GM21360 (cell line): ENCODE results near the gene TK1.

Experiments
- ATAC-seq: cut with Tn5 transposase; IDR thresholded peaks from one replicate; pipeline ENCODE4 v1.9.1; 2021; ENCODE audit warnings: mild to moderate bottlenecking, moderate library complexity; ENCODE audit not compliant: unreplicated experiment

TK1 gene

GRCh38 chr17:78135858-78136500 lies 50.9 kb downstream of the TK1 start:
- ATAC-seq: no peak

- no peak for ATAC-seq
Observed at GRCh38 chr17:78134899-78135385, 51.9 kb downstream of the TK1 start.

DNA sequence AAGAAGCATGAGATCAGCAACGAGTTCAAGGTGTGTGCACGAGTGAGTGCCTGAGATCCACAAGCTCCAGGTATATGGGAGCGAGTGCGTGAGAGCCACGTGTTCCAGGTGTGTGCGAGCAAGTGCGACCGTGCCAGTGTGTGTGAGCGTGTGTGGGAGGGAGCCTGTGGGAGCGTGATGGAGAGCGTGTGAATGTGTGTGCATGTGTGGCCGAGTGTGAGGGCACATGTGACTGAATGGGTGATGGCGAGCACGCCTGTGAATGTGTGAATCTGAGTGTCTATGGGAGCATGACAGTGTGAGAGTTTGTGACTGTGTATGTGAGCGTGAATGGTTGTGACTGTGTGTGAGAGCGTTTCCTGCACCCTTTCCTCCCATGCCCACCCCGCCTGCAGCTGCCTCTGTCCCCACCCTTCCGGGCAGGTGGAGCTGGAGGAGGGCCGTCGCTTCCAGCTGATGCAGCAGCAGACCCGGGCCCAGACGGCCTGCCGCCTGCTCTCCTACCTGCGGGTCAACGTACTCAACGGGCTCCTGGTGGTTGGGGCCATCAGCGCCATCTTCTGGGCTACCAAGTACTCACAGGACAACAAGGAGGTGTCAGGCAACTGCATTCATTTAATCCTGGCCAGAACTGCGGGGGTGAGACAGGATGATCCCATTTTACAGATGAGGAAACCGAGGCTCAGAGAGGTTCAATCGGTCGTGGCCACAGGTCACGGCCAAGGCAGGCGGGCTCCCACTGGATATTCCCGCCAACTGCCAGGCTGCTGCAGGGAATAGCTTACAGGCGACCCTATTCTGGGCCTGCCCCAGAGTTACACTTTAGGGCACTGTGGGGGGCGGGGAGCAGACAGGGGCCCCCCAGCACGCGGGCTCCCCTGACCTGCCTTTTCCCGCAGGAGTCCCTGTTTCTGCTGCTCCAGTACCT lies 52.6 kb downstream of the TK1 start:
- ATAC-seq: no peak

DNA sequence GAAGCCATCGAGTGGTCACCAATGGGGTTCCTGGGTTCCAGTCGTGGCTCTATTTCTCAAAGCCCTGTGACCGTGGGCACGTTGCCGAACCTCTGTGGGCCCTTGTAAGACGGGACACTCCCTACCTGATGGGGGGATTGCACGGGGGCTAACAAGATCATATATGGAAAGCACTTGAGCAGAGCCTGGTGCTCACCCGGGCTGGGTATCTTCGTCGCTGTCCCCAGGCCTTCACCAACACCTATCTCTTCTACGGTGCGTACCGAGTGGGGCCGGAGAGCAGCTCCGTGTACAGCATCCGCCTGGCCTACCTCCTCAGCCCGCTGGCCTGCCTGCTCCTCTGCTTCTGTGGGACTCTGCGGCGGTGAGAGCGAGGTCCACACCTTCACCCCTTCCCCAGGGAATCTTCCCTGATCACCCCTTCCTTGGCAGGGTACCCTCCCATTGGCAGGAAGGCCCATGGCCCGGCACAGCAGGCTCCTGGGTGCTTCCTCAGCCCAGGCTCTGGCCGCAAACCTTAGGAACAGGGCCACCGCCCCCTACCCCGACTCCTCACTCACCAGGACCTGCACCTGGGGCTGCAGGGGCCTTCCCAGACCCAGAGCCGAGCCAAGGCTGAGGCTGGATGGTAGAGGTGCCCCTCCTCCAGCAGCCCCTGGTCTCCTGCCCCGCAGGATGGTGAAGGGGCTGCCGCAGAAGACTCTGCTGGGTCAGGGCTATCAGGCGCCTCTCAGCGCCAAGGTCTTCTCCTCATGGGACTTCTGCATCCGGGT lies 53.5 kb downstream of the TK1 start:
- no peak for ATAC-seq

DNA sequence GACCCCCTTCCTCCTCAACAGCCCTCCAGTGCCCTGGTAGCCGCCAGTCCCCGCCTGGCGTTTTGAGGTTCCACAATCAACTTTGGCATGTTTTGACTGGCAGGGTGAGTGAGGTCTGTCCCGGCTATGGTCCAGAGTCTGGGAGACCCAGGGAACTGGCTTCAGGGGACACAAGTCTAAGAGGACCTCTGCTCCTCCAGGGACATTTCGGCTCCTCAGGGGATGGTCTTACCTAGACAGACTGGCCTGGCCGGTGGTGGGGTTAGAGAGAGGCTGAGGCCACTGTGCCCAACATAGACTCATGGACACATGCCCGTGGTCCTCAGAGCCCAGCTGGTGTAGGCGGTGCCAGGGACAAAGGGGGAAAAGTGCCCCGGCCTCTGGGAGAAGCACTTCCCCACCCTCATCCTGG lies 54.1 kb downstream of the TK1 start:
- no peak for ATAC-seq

DNA sequence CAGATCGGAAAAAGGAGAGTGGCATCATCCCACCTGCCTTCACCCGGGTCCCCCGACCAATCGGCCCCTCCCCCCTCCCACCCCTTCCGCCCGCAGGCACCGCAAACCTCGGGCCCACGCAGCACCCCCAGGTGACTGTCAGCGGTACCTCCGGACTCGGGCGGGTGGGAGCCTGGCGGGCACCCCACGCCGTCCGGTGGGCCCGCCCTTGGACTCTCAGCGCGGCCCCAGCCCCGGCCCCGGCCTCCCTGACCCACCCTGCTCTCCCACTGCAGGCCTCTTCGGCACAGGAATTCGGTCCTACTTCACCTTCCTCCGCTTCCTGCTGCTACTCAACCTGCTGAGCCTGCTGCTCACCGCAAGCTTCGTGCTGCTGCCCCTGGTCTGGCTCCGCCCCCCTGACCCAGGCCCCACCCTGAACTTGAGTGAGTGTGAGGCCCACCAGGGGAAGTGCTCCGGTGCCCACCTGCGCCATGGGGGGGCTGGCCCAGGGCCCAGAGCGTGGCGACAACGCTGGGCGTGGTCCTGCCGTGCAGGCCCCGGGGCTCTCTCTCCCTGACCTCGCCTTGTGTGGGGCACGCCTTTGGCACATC lies 54.7 kb downstream of the TK1 start:
- no peak for ATAC-seq

DNA sequence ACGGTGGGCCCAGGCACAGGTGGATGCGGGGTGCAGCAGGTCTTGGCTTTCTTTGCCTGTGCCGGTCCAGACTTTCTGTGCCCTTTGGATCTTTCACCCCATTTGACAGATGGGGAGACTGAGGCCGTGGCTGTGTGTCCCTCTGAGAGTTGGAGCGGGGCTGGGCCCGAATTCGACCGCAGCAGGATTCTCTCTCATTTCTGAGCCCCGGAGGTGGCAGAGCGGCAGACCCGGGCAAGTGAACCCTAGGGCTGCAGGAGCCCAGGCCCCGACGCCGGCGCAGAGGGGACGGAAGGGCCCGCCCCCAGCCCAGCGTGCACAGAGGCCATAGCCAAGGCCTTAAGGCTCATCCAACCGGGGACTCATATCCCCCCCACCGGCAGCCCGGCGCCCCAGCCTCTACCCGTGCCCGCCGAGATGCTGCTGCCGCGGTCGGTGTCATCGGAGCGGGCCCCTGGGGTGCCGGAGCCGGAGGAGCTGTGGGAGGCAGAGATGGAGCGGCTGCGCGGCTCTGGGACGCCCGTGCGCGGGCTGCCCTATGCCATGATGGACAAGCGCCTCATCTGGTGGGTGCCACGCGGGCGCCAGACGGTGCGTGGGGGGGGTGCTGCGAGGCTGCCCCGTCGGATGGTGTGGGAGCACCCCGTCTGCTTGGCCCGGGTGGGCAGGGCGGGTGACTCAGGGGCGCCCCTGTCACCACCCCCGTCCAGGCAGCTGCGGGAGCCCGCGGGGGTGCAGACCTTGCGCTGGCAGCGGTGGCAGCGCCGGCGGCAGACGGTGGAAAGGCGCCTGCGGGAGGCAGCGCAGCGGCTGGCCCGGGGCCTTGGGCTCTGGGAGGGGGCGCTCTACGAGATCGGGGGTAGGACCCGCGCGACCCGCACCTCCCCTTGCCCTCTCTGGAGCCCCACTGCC lies 55.4 kb downstream of the TK1 start:
- no peak for ATAC-seq

GRCh38 chr17:78130437-78131101 lies 56.3 kb downstream of the TK1 start, which contains the start of gene TMC8:
TMC8 (plus strand) TSS chr17:78130771; CDS start chr17:78131589, 818 bp downstream.
- no peak for ATAC-seq

- no peak for ATAC-seq
Observed at GRCh38 chr17:78130090-78130436, 56.8 kb downstream of the TK1 start.

DNA sequence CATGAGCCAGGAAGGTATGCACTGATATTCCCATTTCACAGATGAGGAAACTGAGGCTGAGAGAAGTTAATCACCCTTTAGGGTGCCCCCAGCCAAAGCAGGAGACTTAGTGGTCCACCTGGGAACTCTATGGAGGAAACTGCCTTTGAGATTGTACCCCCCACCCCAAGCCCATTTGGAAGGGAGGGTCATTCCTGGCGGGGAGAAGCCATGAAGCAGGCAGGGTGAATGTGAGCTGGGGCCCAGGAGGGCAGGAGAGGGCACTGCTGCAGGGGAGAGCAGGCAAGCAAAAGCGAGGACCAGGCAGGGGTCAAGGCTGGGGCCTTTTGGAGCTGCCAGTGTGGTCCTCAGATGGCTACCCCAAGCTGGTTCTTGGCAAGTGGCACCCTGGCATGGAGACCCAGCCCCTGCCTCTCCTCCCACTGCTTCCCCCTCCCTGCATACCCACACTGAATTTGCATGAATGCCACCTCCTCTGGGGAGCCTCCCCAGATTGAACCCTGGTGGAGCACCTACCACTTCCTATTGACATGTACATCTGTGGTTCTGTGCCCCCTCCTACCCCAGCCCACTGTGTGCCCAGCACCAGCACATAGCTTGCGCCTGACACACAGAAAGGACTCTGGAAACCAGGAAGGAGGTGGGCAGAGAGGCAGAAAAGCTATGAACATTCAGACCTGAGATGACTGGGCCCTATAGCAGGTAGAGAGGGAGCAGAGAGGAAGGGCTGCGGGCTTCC lies 57.3 kb downstream of the TK1 start:
- ATAC-seq: no peak

- no peak for ATAC-seq
Observed at GRCh38 chr17:78128551-78129350, 58.1 kb downstream of the TK1 start, which contains the start of gene TMC6. TMC6 (minus strand) TSS chr17:78128755; CDS start chr17:78126832, 1,923 bp downstream.

- no peak for ATAC-seq
Observed at GRCh38 chr17:78127888-78128550, 58.8 kb downstream of the TK1 start.

DNA sequence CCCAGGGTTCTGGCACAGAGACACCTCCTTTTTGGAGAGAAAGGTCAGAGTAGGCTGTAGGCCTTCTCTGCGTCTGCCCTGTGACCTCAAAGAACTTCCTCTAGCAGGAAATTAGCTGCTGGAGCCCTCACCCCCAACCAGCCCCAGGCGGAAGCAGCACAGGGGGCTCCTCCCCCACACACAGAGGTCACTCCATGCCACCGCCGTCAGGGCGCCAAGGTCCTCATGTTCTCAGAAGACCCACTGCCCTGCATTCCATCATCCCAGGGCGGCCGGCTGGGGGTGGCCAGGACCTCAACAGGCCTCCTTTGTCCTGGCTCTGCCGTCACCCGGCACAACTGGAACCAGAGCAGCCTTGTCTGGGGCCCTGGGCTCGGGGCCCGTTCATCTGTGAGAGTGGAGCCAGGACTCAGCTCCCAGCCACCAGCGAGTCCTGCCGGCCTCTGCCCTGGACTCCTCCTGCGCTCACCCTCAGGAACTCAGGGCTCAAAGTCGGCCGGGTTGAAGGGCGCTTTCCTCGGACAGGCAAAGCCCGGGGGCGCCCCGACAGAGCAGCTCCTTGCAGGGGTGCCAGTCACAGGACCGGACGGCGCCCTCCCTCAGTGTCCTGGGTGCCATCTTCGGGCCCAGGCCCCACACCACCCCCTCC lies 59.5 kb downstream of the TK1 start:
- ATAC-seq: no peak

DNA sequence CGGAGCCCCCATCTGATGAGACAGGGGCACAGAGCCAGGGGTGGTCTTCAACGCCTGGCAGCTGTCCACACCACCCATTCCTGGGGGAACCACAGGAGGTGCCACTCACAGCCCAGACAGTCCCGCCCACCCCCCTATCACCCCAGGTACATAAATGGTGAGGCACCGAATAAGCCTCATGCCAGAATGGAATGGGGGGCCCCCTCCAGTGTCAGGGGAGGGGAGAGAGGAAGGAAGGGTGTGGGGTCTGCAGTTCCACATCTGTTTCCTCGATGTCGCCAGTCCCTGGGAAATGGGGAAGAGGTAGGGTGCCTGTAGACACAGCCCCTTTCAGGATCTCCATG lies 60.0 kb downstream of the TK1 start:
- ATAC-seq: no peak

DNA sequence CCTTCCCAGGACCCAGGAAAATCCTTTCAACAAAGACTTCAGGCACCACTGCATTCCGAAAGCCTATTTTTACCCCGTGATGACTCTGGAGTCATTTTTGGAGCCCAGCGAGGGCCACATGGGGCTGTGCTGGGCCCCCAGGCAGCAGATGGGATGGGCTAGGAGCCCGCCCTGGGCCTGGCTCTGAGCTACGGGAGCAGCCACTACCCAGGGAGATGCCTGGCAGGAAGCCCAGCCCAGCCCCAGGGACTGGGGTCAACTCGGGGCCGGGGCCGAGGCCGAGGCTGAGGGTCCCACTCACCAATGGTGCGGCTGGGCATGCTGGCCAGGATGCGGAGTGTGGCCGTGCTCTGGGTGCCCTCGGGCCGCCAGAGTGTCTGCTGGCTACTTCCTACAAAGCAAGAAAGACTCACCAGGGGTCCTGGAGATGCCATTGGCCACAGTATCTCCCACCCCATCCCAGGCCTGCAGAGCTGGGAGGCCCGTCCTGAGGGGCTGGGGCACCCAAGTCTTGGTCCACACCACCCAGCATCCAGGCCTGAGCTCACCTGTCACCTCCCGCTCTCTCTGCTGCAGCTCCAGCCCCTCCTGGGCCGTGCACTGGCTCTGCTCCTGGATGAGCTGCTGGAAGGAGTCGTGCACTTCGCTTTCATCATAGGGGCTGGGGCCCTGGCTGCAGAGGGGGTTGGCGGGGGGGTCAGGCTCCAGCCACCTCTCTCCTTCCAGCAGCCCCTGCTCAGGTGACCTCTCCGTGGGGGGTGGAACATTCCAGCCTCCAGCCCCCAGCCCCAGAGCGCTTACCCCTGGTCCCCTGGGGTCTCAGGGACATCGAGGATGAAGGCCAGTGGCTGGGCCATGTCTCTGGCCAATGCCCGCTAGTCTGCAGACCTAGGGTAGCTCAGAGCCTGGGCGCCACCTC lies 60.6 kb downstream of the TK1 start:
- ATAC-seq: no peak
